HG02943 (cell line): ENCODE data around the gene SRP9.
"Not testable (repeated sequence)": the region's sequence is repeated elsewhere in the genome, so short reads cannot be mapped to it uniquely, and the experiment has no call there.

Source experiments
- ATAC-seq: cut with Tn5 transposase; IDR thresholded peaks from one replicate; pipeline ENCODE4 v1.9.1; 2021; ENCODE audit warnings: mild to moderate bottlenecking, low read depth, moderate library complexity; ENCODE audit not compliant: unreplicated experiment

The SRP9 gene

DNA sequence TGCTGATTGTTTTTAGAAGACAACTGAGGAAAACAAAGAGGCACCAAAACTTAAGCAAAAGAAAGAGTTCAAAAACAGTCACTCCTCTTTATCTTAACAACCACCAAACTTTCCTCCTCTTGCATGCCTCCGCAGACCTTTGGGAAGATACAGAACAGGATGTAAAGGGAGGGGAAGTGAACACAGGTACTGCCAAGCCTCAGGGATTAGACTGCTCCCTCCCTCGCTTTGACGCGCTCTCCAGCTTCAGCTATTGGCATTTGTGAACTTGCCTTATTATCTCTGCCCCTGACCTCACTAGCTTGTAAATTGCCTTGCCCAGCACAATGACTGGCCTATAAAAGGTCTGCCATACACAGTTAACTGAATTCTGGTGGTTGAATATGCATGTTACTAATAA lies 4.8 kb upstream of the SRP9 start:
- ATAC-seq, result no peak

DNA sequence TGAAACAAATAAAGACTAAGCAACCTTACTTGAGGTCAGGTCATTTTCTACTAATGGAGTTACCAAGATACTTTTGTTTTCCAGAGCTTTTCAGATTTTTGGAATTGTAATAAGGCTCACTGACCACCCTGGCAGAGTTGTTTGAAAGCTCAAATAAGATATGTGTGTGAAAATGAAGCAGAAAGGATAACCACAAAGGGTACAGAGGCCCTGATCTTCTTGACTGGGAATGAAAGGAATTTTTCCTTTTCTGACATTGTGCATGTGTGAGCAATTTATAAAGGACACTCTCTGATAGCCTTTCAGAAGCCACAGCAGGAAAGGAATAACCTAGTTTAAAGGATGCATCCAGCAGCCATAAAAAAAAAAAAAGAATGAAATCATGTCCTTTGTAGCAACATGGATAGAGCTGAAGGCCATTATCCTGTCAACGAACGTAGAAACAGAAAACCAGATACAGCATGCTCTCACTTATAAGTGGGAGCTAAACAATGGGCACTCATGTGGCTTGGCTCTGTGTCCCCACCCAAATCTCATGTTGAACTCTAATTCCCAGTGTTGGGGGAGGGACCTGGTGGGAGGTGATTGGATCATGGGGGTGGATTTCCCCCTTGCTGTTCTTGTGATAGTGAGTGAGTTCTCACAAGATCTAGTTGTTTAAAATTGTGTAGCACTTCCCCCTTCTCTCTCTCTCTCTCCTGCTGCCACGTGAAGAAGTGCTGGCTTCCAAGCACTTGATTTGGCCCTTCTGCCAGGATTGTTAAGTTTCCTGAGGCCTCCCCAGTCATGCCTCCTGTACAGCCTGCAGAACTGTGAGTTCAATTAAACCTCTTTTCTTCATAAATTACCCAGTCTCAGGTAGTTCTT lies 3.1 kb upstream of the SRP9 start:
- ATAC-seq, result no peak

DNA sequence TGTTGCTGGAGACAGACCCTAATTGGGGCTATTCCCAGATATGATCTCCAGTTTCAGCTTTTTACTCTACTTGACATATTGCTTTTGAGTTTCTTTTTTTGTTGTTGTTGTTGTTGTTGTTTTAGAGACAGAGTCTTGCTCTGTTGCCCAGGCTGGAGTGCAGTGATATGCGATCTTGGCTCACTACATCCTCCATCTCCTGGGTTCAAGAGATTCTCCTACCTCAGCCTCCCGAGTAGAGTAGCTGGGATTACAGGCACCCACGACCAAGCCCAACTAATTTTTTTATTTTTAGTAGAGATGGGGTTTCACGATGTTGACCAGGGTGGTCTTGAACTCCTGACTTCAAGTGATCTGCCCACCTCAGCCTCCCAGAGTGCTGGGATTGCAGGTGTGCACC lies 1.3 kb upstream of the SRP9 start:
- ATAC-seq, result no peak

DNA sequence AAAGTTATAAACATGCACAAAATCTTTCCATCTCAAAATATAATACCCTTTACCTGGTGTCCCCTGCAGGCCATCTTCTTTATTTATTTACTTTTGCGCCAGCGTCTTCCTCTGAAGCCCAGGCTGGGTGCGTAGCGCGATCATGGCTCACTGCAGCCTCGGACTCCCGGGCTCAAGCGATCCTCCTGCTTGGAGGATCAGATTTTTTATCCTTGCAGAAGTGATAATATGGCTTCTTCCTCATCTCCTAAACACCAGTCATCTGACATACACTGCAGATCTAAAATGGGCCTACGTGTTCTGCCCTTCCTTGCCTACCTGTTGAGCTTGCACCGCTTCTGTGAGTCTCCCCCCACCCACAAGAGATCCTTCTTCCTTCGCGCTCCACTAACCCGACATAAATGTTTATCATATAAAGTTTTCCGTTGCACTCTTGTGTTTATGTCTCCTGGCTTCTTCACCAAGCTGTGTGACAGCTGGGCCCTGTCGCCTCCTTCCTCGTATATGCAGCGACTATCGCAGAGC lies 506 bp upstream of the SRP9 start:
- ATAC-seq, result no peak

- no peak for ATAC-seq
Observed at GRCh38 chr1:225778337-225778669, 677 bp downstream of the SRP9 start.

GRCh38 chr1:225779165-225779564 lies 1.5 kb downstream of the SRP9 start:
- ATAC-seq, result not testable (repeated sequence)

DNA sequence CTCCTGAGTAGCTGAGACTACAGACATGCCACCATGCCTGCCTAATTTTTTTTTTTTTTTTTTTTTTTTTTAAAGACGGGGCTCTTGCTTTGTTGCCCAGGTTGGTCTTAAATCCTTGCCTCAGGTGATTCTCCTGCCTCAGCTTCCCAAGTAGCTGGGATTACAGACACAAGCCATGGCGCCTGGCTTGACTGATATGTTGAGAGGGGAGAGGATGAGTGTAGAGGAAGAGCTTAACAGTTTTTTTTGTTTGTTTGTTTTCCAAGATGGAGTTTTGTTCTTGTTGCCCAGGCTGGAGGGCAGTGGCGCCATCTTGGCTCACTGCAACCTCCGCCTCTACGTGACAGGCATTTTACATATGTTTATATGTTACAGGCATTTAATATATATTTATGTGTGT lies 2.5 kb downstream of the SRP9 start:
- ATAC-seq, result no peak

DNA sequence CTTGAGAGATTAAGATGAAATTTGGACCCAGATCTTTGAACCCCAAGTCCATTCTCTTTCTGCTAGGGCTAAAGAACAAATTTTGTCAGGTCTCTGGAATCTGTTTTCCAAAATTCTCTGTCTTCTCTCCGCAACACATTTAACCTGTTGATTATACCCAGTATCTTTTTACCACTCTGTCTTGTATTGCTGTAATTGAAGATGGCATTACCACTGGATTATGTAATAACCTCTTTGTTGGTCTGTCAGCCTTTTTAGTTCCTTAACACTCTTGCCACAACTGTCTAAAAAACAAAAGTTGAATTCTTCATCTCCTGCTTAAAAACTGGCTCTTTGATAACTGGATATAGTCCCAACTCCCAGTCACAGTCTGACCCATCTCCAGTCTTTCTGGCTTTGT lies 3.0 kb downstream of the SRP9 start:
- no peak for ATAC-seq

GRCh38 chr1:225789142-225789541 lies 11.5 kb downstream of the SRP9 start:
- ATAC-seq, result not testable (repeated sequence)

DNA sequence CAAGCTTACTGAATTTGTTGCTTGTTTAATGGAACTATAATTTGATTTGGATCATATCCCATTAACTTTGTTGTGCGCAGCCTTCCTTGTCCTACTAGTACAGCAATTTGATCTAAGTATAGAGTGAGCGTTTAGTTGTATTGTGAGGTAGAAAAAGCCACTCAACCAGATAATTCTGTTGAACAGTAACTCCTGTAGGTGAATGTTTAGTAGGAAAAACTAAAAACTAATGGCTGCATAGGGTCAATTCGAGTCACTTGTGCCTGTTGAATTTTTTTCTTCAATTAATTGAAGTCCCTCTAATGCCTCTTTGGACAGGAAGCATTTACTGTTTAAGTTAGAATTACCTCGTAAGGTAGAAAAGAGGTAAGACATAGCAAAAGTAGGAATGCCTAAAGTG lies 17.3 kb downstream of the SRP9 start:
- ATAC-seq, result no peak

DNA sequence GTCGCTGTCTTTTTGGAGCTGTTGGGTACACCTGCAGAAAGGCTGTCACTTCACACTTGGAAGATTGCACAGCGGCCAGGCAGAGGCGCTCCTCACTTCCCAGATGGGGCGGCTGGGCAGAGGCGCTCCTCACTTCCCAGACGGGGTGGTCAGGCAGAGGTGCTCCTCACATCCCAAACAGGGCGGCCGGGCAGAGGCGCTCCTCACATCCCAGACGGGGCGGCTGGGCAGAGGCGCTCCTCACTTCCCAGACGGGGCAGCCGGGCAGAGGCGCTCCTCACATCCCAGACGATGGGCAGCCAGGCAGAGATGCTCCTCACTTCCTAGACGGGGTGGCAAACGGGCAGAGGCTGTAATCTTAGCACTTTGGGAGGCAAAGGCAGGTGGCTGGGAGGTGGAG lies 18.5 kb downstream of the SRP9 start:
- ATAC-seq, result not testable (repeated sequence)

- ATAC-seq, result not testable (repeated sequence)
Observed at GRCh38 chr1:225801146-225801545, 23.5 kb downstream of the SRP9 start.

DNA sequence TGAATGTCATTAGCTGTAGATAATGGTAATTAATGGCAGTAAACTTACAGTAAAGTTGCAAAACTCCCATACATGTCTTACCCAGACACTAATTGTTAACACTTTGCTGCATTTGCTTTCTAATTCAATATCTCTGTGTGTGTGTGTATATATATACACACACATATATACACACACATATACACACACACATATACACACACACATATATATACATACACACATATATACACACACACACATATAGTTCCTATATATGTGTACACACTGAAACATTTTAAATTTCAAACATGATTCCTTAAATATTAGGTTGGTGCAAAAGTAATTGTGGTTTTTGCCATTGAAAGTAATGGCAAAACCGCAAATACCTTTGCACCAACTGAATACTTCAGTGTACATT lies 28.6 kb downstream of the SRP9 start:
- ATAC-seq, result no peak

DNA sequence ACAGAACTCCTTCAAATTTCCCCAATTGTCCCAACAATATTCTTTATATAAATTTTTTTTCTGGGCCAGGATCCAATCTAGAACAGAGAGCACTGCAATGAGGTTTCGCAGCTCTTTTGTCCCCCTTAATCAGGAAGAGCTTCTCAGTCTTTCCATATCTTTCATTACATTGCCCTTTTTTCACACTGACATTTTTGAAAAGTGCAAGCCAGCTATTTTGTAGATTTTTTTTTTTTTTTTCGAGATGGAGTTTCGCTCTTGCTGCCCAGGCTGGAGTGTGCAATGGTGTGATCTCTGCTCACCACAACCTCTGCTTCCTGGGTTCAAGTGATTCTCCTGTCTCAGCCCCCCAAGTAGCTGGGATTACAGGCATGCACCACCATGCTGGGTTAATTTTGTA lies 29.1 kb downstream of the SRP9 start:
- not testable (repeated sequence) for ATAC-seq

DNA sequence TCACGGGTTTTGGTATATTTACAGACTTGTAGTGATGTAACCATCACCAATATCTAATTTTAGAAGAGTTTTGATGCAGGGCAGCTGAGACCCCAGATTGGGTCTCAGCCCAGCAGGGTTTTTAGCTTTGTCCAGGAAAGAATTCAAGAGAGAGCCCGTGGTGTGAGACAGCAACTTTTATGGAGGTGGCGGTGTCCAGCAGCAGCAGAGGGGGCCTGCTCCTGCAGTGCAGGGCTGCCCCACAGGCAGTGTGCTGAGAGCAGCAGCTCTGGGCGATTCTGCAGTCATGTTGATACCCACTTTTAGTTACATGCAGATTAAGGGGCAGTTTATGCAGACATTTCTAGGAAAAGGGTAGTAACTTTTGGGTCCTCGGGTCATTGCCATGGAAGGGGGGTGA lies 30.5 kb downstream of the SRP9 start:
- no peak for ATAC-seq

DNA sequence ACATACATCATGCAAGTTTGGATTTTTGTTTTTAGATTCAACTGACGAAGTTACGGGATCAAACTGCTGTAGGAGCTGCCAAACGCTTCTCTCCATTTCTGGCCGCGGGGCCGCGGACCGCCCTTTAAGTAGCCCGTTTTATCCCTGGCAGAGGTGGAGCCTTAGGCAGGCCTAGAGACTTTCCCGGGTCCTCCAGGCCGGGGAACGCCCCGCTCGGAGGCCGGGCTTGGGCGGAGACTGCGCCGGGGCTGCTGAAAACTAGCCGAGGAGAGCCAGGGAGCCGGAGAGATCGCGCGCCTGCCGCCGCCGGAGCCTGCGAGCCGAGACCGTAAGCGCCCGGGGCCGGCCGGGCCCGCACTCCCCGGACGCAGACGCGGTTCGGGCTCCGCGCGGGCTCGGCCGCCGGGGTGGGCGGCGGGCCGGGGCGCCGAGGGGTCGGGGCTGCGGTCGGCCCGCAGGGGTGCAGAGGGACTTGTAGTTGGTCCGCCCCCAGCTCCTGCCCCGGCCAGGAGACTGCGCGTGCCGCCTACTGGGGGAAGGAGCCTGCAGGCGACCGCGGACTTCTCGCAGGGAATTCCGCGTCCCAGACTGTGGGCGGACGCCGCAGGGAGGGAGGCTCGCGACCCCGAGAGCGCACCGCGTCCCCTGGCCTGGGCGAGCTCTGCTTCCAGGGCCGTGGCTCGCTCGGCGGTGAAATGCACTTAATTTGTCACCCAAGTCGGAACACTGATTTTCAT lies 32.4 kb downstream of the SRP9 start, which contains the start of gene EPHX1:
EPHX1 (plus strand) TSS at position 283 of the 737 bp plus-strand sequence. CDS start 18,606 bp downstream, outside the sequence.
- peak; percentile 79 for ATAC-seq

DNA sequence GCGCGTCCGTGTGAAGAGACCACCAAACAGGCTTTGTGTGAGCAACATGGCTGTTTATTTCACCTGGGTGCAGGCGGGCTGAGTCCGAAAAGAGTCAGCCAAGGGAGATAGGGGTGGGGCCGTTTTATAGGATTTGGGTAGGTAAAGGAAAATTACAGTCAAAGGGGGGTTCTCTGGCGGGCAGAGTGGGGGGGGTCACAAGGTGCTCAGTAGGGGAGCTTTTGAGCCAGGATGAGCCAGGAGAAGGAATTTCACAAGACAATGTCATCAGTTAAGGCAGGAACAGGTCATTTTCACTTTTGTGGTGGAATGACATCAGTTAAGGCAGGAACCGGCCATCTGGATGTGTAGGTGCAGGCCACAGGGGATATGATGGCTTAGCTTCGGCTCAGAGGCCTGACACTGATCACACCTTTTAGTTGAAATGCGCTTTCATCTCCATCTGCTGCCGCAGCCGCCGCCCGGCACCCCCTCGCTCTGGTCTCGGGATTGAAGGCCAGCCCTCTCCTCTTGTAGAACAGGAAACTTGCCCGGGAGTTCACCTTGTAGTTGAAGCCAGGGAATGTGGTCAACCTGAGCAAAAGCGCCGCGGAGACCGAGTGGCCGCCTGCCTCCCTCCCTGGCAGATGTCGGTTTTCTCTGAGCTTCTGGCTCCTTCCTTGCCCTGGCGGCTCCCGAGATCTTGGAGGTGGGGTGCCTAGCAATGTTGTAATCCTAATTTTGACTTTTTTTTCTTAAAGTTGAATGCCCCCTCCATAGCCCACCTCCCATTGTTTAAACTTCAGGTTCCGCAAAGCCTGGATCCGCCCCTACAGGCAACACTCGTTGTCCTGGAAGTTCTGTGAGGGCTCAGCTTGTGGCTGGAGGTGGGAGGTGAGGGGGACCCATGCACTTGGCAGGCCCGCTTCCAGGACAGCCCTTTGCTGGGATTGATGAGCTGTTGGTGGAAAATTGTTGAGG lies 33.2 kb downstream of the SRP9 start:
- ATAC-seq, result not testable (repeated sequence)

DNA sequence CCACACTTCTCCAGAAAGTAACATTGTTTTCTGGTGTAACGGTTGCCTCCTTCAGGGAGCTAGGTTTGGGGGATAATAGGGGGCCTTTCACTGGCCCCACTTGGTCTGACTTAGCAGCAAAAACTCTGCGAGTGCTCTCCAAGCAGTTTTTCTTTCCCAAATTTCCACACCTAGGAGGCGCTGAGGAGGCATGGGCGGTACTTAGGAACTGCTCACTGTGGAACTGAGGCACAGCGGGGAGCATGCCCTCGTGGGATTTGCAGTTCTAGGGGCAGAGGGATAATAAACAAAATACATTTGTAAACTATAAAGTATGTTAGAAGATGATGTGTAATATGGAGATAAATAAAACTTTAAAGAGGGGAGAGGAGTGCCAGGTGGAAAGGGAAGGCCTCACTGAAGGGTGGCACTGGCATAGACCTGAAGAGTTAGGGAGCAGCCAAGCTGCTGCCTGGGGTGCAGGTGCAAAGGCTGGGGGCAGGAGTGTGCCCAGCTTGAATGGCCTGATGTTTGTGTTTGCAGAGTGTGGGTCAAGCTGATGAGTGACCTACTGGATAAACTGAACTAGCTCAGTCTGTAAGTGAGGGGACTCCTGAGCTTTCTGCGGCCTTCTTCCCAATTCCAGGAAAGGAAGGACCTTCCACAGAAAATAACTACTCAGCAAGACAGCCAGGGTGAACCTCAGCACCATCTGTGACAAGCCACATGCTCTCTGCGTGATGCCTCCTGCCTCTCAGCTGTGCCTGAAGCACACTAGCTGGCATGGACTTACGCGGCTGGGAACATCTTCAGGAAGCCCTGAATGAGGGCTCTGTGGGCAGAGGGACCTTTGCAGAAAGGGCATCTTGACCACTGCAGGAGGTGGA lies 34.2 kb downstream of the SRP9 start:
- ATAC-seq, result no peak

- ATAC-seq, result no peak
Observed at GRCh38 chr1:225812488-225813213, 35.0 kb downstream of the SRP9 start.
